ENCODE data around the gene USP34.
"Not testable (repeated sequence)": the region's sequence is repeated elsewhere in the genome, so short reads cannot be mapped to it uniquely, and the experiment has no call there.

Gene USP34

GRCh38 chr2:61178603-61179545, 292.0 kb downstream of the USP34 start:
- no peak for DNase-seq

- DNase-seq = no peak
Measured at GRCh38 chr2:61177727-61178549, 292.9 kb downstream of the USP34 start.

- peak; percentile 52 for DNase-seq
Measured at GRCh38 chr2:61176755-61177726, 293.8 kb downstream of the USP34 start.

- no peak for DNase-seq
Measured at GRCh38 chr2:61175036-61175435, 295.9 kb downstream of the USP34 start.

GRCh38 chr2:61173116-61173515, 297.8 kb downstream of the USP34 start:
- DNase-seq = no peak

- DNase-seq = no peak
Measured at GRCh38 chr2:61172671-61173070, 298.2 kb downstream of the USP34 start.

- DNase-seq = no peak
Measured at GRCh38 chr2:61167579-61167978, 303.3 kb downstream of the USP34 start.

GRCh38 chr2:61165946-61166345, 304.9 kb downstream of the USP34 start:
- DNase-seq = no peak

- DNase-seq = not testable (repeated sequence)
Measured at GRCh38 chr2:61165082-61165481, 305.8 kb downstream of the USP34 start.

- no peak for DNase-seq
Measured at GRCh38 chr2:61162721-61163120, 308.2 kb downstream of the USP34 start.

GRCh38 chr2:61161888-61162287, 309.0 kb downstream of the USP34 start, which contains the start of gene C2orf74:
Gene C2orf74, plus strand, starts transcription at chr2:61162188. Its CDS starts 327 bp downstream, at chr2:61162515.
- DNase-seq = no peak

- DNase-seq = no peak
Measured at GRCh38 chr2:61158356-61158955, 312.4 kb downstream of the USP34 start.

- DNase-seq = no peak
Measured at GRCh38 chr2:61157371-61158003, 313.4 kb downstream of the USP34 start.

GRCh38 chr2:61151436-61151835, 319.5 kb downstream of the USP34 start:
- no peak for DNase-seq

- no peak for DNase-seq
Measured at GRCh38 chr2:61149074-61149473, 321.8 kb downstream of the USP34 start.

GRCh38 chr2:61148091-61148490, 322.8 kb downstream of the USP34 start:
- not testable (repeated sequence) for DNase-seq

- DNase-seq = no peak
Measured at GRCh38 chr2:61145990-61146389, 324.9 kb downstream of the USP34 start.

- no peak for DNase-seq
Measured at GRCh38 chr2:61144697-61145268, 326.1 kb downstream of the USP34 start.

GRCh38 chr2:61141151-61141550, 329.7 kb downstream of the USP34 start:
- DNase-seq = no peak

GRCh38 chr2:61138859-61139258, 332.0 kb downstream of the USP34 start:
- no peak for DNase-seq

All from SIG-M5 (cell line).